ENCODE results near the gene TBKBP1. TPM values are rescaled to one million over a fixed set of nuclear protein-coding genes. Genes with fewer than 3 reads are reported as not detected.

The TBKBP1 gene
- total RNA-seq, 1 experiment from 2014 or later = 9.0 TPM

GRCh38 chr17:47665655-47666054 is 28.3 kb upstream of the TBKBP1 start:
- no peak for TF ChIP-seq CTCF (conservative IDR thresholded peaks at IDR 0.05; ENCODE audit: low read depth, low read length)
- TF ChIP-seq EZH2 (IDR thresholded peaks at IDR 0.05; ENCODE audit: low read length, unreplicated experiment) = no peak
- TF ChIP-seq EZH2phosphoT487 (IDR thresholded peaks at IDR 0.05; ENCODE audit: borderline replicate concordance, low read length) = no peak
- Histone ChIP-seq H2AFZ (ENCODE audit: low read length) (no peak overlapping the region), H3K9ac (ENCODE audit: low read length) (no peak overlapping the region), H3K27ac (ENCODE audit: low read length) (no peak overlapping the region), H3K9me3 (ENCODE audit: low read length) (no peaks in the 10 kb centered on the region), H3K4me3 (ENCODE audit: low read length) (no peak overlapping the region), H3K9me2 (replicated peaks; ENCODE audit: low read length) (no peaks in the 10 kb centered on the region), H4K20me1 (ENCODE audit: low read length) (peaks cover 32% of the 10 kb centered on the region; the same call in 1 of the 2 replicates), H3K27me3 (ENCODE audit: low read length) (no peaks in the 10 kb centered on the region), H3K79me2 (ENCODE audit: low read length) (peaks cover 20% of the 10 kb centered on the region), H3K36me3 (ENCODE audit: low read depth, low read length) (peaks cover 86% of the 10 kb centered on the region), H3K4me2 (ENCODE audit: low read length) (no peak overlapping the region), H3F3A (ENCODE audit: low read length, unreplicated experiment) (peaks cover 18% of the 10 kb centered on the region), H3K4me1 (ENCODE audit: insufficient read depth, low read length) (no peaks in the 10 kb centered on the region)
- ChIA-PET POLR2A (ENCODE audit: unreplicated experiment) (no interaction called here), CTCF (interaction anchor here (1.3 kb wide), 1 partner anchor 17 kb away, joined by 5 read pairs; the partner anchor contains the start of gene KPNB1)
- ATAC-seq = no peak
- DNase-seq = no peak
- no TSS peak for BruUV-seq (replicated peaks)
- intact Hi-C loops (cut with micrococcal nuclease) = no loop called here

- H4K20me1 ChIP-seq (ENCODE audit: low read length) = peaks cover 31% of the 10 kb centered on the region
- H3K9ac ChIP-seq (ENCODE audit: low read length) = no peak overlapping the region
- H3K9me2 ChIP-seq (replicated peaks; ENCODE audit: low read length) = no peaks in the 10 kb centered on the region
- peaks cover 1% of the 10 kb centered on the region for H3F3A ChIP-seq (ENCODE audit: low read length, unreplicated experiment)
- intact Hi-C loops (cut with micrococcal nuclease) = no loop called here
- H3K27ac ChIP-seq (ENCODE audit: low read length) = no peak overlapping the region
- peaks cover 15% of the 10 kb centered on the region for H3K79me2 ChIP-seq (ENCODE audit: low read length)
- POLR2A ChIA-PET (ENCODE audit: unreplicated experiment) = no interaction called here
- no peaks in the 10 kb centered on the region for H3K27me3 ChIP-seq (ENCODE audit: low read length)
- BruUV-seq (replicated peaks) = no TSS peak
- ATAC-seq = no peak
- DNase-seq = no peak
- H3K4me3 ChIP-seq (ENCODE audit: low read length) = no peak overlapping the region
- CTCF ChIA-PET = no interaction called here
- H3K4me2 ChIP-seq (ENCODE audit: low read length) = no peak overlapping the region
- no peak overlapping the region for H2AFZ ChIP-seq (ENCODE audit: low read length)
- no peaks in the 10 kb centered on the region for H3K9me3 ChIP-seq (ENCODE audit: low read length)
- TF ChIP-seq EZH2 (IDR thresholded peaks at IDR 0.05; ENCODE audit: low read length, unreplicated experiment) (no peak), CTCF (conservative IDR thresholded peaks at IDR 0.05; ENCODE audit: low read depth, low read length) (no peak), EZH2phosphoT487 (IDR thresholded peaks at IDR 0.05; ENCODE audit: borderline replicate concordance, low read length) (no peak)
- H3K36me3 ChIP-seq (ENCODE audit: low read depth, low read length) = peaks cover 88% of the 10 kb centered on the region
- H3K4me1 ChIP-seq (ENCODE audit: insufficient read depth, low read length) = no peaks in the 10 kb centered on the region
Measured at GRCh38 chr17:47669081-47669480, 24.9 kb upstream of the TBKBP1 start.

GRCh38 chr17:47670064-47670463 is 23.9 kb upstream of the TBKBP1 start:
- no peak for TF ChIP-seq CTCF (conservative IDR thresholded peaks at IDR 0.05; ENCODE audit: low read depth, low read length)
- no peak for TF ChIP-seq EZH2 (IDR thresholded peaks at IDR 0.05; ENCODE audit: low read length, unreplicated experiment)
- no peak for TF ChIP-seq EZH2phosphoT487 (IDR thresholded peaks at IDR 0.05; ENCODE audit: borderline replicate concordance, low read length)
- no peaks in the 10 kb centered on the region for H3K27me3 ChIP-seq (ENCODE audit: low read length)
- peaks cover 31% of the 10 kb centered on the region for H4K20me1 ChIP-seq (ENCODE audit: low read length)
- H2AFZ ChIP-seq (ENCODE audit: low read length) = no peak overlapping the region
- no peak for DNase-seq
- intact Hi-C loops (cut with micrococcal nuclease) = no loop called here
- H3K27ac ChIP-seq (ENCODE audit: low read length) = no peak overlapping the region
- ChIA-PET POLR2A (ENCODE audit: unreplicated experiment) (no interaction called here), CTCF (no interaction called here)
- H3F3A ChIP-seq (ENCODE audit: low read length, unreplicated experiment) = peaks cover 7% of the 10 kb centered on the region
- BruUV-seq (replicated peaks) = no TSS peak
- no peak for ATAC-seq
- peaks cover 89% of the 10 kb centered on the region for H3K36me3 ChIP-seq (ENCODE audit: low read depth, low read length)
- no peaks in the 10 kb centered on the region for H3K9me2 ChIP-seq (replicated peaks; ENCODE audit: low read length)
- no peaks in the 10 kb centered on the region for H3K9me3 ChIP-seq (ENCODE audit: low read length)
- no peak overlapping the region for H3K9ac ChIP-seq (ENCODE audit: low read length)
- H3K79me2 ChIP-seq (ENCODE audit: low read length) = peaks cover 11% of the 10 kb centered on the region
- no peaks in the 10 kb centered on the region for H3K4me1 ChIP-seq (ENCODE audit: insufficient read depth, low read length)
- no peak overlapping the region for H3K4me3 ChIP-seq (ENCODE audit: low read length)
- H3K4me2 ChIP-seq (ENCODE audit: low read length) = no peak overlapping the region

Data from PC-3 (cell line).